GM12892 (cell line): Measurements from ENCODE around the gene CSF1R.

Experiments used
- POLR2A ChIP-seq: IDR thresholded peaks from 2 replicates; pipeline ENCODE4 v1.6.1; 2011; ENCODE audit warnings: low read depth, low read length, control low read depth
- POLR2AphosphoS5 ChIP-seq: IDR thresholded peaks from 2 replicates; pipeline ENCODE4 v1.6.1; 2011; ENCODE audit warnings: low read depth, low read length, control low read depth
- TAF1 ChIP-seq: IDR thresholded peaks from 2 replicates; pipeline ENCODE4 v1.6.1; 2011; ENCODE audit warnings: low read depth, mild to moderate bottlenecking, control low read depth, low read length, borderline replicate concordance

DNA sequence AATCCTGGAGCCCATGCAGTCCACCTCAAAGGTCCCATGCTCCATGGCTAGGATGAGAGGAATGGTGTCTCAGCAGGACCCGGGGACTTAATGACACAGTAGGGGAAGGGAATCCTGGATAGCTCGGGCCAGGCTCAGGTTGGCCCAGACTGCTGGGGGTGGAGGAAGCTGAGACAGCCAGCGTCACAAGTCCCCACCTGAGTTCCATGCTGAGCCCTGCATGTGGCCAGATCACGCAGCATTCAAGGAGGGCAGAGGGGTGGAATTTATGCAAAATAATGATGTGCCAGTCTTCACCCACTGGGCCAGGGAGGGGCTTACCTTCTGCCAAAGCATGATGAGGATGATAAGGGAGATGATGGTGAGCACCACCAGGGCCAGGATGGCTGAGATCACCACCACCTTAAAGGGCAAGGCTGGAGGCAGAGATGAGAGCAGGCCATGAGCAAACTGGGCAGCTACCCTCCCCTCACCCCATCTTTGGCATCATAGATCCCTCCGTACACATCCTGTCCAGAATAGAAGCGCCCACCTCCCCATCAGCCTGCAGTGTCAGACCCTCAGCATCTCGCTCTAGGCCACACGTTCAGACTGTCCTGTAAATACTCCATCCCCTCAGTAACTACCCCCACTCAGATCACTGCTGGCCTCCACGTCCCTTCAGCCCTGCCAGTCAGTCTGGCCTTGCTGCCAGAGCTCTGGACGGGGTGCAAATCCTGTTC is 40.0 kb upstream of the CSF1R start:
- TF ChIP-seq POLR2A (no peak), POLR2AphosphoS5 (no peak), TAF1 (no peak)
